ENCODE data around the gene G6PC1.

- TF ChIP-seq, protein P1, sequence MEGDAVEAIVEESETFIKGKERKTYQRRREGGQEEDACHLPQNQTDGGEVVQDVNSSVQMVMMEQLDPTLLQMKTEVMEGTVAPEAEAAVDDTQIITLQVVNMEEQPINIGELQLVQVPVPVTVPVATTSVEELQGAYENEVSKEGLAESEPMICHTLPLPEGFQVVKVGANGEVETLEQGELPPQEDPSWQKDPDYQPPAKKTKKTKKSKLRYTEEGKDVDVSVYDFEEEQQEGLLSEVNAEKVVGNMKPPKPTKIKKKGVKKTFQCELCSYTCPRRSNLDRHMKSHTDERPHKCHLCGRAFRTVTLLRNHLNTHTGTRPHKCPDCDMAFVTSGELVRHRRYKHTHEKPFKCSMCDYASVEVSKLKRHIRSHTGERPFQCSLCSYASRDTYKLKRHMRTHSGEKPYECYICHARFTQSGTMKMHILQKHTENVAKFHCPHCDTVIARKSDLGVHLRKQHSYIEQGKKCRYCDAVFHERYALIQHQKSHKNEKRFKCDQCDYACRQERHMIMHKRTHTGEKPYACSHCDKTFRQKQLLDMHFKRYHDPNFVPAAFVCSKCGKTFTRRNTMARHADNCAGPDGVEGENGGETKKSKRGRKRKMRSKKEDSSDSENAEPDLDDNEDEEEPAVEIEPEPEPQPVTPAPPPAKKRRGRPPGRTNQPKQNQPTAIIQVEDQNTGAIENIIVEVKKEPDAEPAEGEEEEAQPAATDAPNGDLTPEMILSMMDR (IDR thresholded peaks at IDR 0.05; ENCODE audit: low read depth, low read length, poor library complexity, severe bottlenecking): no peak
- TF ChIP-seq EZH2phosphoT487 (IDR thresholded peaks at IDR 0.05; ENCODE audit: borderline replicate concordance, low read length): no peak
Measured at GRCh38 chr17:42878123-42878880, 22.3 kb upstream of the G6PC1 start.

Measured in DOHH2 (cell line).